Fibroblast of pulmonary artery (primary cell): ENCODE results near the gene CYB5B.

Experiments used
- DNase-seq: peaks from one replicate; pipeline ENCODE4 v3.0.0-alpha.2; 2010; ENCODE audit warnings: low read depth
- H3K4me3 ChIP-seq: replicated peaks from 2 replicates; pipeline ENCODE4 v1.5.1; 2011; ENCODE audit warnings: low read depth, mild to moderate bottlenecking, control low read depth, low read length, moderate library complexity
- CTCF ChIP-seq: IDR thresholded peaks from 2 replicates; pipeline ENCODE4 v1.5.1; 2011; ENCODE audit warnings: mild to moderate bottlenecking, control low read depth, low read length, inconsistent platforms; ENCODE audit errors: missing control alignments

CYB5B gene

DNA sequence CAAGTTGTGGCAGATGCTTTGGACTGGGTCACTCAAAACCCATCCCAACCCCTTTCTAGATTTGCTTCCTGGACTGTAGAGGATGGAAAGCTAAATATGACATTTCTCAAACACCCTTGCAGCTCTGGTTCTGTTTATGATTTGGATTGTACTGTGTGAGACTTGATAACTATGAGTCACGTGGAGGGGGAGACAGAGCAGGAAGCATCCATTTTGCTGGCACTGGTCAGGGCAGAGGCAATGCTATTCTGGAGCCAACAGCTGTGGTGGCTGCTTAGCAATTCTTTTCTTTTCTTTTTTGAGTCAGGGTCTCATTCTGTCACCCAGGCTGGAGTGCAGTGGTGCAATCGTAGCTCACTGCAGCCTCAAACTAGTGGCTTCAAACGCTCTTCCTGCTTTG, 25.1 kb upstream of the CYB5B start:
- no peak for TF ChIP-seq CTCF
- no peak overlapping the region for H3K4me3 ChIP-seq
- peak; percentile 31 for DNase-seq

DNA sequence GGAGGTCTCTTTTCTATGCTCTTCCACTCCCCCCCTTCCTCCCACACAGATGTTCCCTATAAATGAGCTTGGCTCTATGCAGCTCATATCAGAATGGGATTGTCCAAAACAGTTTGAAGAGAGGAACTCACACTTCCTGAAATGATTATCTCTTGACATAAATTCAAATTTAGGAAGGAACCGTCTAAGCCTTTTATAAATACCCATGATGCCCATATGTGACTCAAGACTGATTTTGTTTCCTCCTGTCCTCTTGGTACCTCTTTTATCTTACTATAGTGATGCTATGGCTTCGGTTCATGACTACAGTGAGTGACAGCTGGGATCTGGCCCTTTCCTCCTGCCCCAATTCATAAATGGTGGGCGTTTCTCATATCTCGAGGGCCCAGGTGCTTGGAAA, 22.0 kb upstream of the CYB5B start:
- H3K4me3 ChIP-seq = no peak overlapping the region
- TF ChIP-seq CTCF = no peak
- DNase-seq = no peak

DNA sequence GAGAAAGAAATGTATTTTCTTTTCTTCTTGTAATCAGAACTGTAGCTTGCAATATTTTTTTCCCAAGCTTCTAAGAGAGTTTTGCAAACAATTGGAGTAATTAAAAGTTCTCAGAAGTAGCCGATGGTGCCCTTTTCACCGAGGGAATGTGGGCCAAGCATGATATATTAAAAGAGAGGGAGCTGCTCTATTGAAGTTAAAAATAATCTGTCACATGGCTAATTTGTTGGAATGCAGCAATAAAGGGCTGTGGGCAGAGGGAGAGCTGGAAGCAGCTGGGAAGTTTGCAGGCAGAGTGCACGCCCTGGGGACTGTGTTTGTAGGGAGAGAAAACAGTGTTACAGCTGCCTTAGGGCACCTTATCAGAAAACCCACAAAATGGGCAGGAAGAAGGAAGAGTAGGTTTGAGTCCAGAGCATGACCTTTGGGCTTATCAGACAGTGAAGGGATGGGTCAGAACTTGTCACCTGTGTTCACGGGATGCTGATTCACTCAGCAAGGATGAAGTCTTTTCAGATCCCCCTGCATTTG, 20.1 kb upstream of the CYB5B start:
- no peak overlapping the region for H3K4me3 ChIP-seq
- no peak for TF ChIP-seq CTCF
- peak; percentile 60 for DNase-seq

DNA sequence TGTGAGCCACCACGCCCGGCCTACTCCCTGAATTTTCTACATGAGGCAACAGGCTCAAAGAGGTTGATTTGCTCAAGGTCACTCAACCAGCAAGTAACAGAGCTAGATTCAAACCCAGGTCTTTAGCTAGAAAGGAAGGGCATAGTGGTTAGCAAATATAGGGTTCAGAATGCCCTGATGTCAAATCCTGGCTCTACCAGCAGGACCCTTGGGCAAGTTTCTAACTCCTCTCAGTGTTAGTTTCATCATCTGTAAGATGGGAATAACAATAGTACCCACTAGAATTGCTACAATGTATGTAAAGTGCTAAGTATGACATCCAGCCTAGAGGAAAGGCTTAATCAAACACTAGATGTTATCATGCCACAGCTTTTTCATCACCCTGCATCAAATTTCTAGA, 19.1 kb upstream of the CYB5B start:
- DNase-seq = no peak
- no peak overlapping the region for H3K4me3 ChIP-seq
- TF ChIP-seq CTCF = no peak

DNA sequence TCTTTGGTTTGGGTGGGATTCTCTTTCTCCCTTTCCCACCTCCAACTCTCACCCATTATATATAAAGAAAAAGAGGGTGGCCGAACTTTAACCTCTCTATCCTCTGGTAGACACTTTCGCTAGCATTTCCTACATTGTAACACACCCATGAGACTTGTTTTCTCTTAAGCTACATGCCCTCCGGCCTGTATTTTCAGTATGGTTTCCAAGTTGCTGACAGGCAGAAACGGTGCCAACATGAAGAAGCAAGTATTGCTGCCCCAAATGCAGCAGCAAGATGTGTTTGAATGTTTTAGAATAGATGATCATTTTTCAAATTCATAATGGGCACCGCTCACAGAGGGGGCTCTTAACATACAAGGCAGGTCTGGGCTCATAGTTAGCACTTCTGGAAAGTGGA, 18.7 kb upstream of the CYB5B start:
- H3K4me3 ChIP-seq = no peak overlapping the region
- DNase-seq = no peak
- no peak for TF ChIP-seq CTCF

DNA sequence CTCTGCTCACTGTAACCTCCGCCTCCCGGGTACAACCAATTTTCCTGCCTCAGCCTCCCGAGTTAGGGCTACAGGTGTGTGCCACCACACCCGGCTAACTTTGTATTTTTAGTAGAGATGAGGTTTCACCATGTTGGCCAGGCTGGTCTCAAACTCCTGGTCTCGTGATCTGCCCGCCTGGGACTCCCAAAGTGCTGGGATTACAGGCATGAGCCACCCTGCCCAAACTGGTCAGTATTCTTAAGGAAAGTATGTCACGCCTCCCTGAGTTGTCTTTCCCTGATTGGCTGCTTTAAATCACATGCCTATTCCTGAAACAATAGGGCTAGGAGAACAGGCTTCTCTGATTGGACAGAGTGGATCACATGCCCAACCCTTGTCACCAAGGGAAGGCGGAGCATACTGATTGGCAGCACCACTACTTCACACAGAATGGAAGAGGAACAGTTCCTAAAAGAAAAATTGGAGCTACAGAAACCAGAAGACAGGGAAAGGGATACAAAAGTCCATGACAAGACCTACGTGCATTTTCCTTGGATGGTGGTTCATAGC, 17.6 kb upstream of the CYB5B start:
- DNase-seq = no peak
- H3K4me3 ChIP-seq = no peak overlapping the region
- no peak for TF ChIP-seq CTCF

GRCh38 chr16:69407702-69408323, 16.6 kb upstream of the CYB5B start:
- no peak overlapping the region for H3K4me3 ChIP-seq
- no peak for DNase-seq
- TF ChIP-seq CTCF = no peak
